NOMO-1 treated with dmso at 0.1 percent for 144 hours (cell line): ENCODE measurements around the gene GLRX.
"Not testable (repeated sequence)": the region's sequence is repeated elsewhere in the genome, so short reads cannot be mapped to it uniquely, and the experiment has no call there.

Experiments used
- DNase-seq: peaks from one replicate; lab custom pipeline; 2025; ENCODE audit not compliant: unreplicated experiment; lab: John Stamatoyannopoulos, UW

Gene GLRX

GRCh38 chr5:95853490-95853889 is 31.0 kb upstream of the GLRX start:
- no peak for DNase-seq

GRCh38 chr5:95852567-95852966 is 30.0 kb upstream of the GLRX start:
- no peak for DNase-seq

- not testable (repeated sequence) for DNase-seq
Measured at GRCh38 chr5:95851141-95851540, 28.6 kb upstream of the GLRX start.

GRCh38 chr5:95850391-95850894 is 27.9 kb upstream of the GLRX start:
- DNase-seq, result no peak

- no peak for DNase-seq
Measured at GRCh38 chr5:95848701-95849100, 26.2 kb upstream of the GLRX start.

- no peak for DNase-seq
Measured at GRCh38 chr5:95847261-95847592, 24.7 kb upstream of the GLRX start.

GRCh38 chr5:95846554-95847260 is 24.2 kb upstream of the GLRX start:
- no peak for DNase-seq

- DNase-seq, result no peak
Measured at GRCh38 chr5:95845391-95845790, 22.9 kb upstream of the GLRX start.

GRCh38 chr5:95843733-95844223 is 21.3 kb upstream of the GLRX start:
- no peak for DNase-seq

GRCh38 chr5:95842854-95843544 is 20.5 kb upstream of the GLRX start:
- DNase-seq, result peak; percentile 92

DNA sequence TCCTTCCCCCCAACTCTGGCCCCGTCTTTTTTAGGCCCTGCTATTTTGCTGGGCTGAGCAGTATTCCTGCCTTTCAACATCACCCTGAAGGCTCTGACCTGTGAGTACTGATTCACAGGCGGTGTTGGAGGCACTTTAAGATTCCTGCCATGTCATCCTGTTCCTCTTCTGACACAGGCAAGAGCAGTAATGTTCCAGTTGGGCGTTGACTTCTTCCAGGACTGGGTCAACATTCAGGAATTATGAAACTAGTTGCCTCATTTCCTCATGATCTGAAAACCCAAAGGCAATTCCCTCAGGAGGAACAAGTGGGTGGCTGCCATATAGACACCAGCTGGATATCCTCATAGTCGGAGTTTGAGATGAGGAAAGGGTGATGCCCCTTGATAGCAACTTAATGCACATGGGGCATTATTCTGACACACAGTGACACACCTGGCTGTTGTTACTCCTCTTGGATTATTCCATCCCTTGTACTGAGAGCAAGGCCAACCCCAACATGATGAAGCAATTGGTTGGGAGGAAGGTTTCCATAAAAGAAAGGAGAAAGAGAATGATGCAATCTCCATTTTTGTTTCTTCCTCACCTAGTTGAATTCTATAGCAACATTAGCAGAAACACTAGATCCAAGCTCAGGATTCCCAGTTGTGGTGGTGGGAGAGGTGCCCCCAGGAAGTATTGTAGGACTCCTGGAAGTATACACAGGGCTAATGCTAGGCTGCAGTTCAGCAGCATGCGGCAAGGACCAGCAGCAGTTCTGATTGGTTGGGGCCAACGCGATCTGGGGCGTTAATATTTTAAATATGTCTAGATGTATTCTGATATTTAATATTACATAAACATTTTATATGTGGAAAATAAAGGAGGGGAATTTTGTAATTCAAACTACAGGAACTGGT is 19.6 kb upstream of the GLRX start:
- DNase-seq, result no peak

DNA sequence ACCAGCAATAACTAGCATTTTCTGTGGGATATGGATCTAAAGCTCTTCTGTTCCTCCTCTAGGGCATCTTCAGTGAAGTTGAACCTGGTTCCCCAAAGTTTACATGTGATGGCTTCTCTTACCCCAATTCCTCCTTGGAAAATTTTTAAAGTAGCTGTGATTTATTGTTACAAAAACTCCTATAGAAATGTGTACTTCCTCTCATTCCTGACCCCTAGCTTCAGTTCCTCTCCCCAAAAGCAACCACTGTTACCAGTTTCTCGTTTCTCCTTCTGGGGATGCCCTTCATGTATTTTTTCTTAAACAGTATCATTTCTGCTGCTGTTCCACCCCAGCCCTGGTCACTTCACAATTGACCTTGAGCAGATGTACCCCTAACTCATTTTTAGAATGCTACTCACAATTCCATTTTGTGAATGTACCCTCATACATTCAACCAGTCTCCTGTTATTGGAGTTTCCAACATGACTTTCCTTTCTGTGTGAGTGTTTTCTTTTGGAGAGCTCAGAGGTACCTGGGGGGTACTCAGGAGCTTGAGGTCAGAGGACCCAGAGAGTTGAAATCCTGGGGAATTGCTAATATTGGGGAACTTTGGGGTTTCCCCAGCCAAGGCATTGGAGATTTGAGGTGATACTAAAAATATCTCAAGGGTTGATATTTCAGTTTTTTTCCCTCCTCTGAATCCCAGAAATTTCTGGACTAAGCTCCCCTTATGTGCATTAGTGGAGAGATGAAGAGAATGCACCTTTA is 18.6 kb upstream of the GLRX start:
- DNase-seq, result no peak

- no peak for DNase-seq
Measured at GRCh38 chr5:95839658-95840057, 17.1 kb upstream of the GLRX start.

DNA sequence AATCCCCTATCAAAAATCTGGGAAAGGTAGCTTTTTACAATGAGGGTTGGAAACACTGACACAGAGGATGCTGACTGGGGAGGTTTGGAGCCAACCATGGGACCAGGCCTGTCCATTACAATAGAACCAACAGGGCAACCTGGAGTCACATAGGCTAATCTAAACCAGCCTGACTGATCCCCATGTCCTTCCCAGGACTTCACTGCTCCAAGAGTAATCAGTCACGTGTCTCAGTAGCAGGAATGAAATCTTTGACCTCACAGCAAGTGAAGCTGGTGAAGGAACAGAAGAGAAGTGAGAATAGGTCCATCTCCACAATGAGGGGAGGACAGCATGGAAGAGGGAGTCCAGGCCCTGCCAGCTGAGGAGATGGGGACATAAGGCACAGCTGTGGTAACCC is 16.0 kb upstream of the GLRX start:
- DNase-seq, result no peak

- DNase-seq, result no peak
Measured at GRCh38 chr5:95838001-95838520, 15.5 kb upstream of the GLRX start.

DNA sequence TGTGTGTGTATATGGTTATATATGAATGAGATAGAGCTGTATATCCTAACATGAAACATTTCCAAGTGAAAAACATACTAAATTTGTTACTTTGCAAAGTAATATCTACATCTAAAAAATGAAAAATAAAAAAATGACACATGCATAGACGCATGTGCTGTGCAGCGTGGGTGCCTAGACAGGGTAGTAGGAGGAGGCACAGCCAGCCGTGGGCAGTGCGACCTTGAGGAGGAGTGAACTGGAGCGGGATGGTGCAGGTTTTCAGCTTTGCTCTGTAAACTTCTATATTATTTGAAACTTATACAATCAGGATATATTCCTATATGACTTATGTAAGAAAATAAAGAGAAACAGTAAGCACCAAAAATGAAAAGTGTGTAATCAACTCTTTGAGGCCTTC is 15.0 kb upstream of the GLRX start:
- DNase-seq, result no peak

GRCh38 chr5:95836971-95837370 is 14.4 kb upstream of the GLRX start:
- DNase-seq, result not testable (repeated sequence)

DNA sequence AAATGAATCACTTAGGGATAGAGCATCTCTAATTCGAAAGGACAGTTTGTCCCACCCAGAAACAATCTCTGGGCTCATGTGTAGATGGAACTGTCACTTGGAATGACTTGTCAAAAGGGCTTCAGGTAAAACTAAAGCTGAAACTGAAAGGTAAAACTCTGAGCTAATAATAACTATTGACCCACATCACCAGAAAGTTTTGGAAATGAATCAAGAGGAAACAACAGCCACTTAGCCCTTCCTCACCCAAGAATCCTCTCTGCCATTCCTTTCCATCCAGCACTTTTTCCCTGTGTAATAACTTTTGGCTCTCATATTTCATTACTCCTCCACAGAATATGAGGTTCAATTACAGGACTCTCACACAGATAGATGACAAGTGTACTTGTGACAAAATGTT is 14.0 kb upstream of the GLRX start:
- DNase-seq, result no peak

DNA sequence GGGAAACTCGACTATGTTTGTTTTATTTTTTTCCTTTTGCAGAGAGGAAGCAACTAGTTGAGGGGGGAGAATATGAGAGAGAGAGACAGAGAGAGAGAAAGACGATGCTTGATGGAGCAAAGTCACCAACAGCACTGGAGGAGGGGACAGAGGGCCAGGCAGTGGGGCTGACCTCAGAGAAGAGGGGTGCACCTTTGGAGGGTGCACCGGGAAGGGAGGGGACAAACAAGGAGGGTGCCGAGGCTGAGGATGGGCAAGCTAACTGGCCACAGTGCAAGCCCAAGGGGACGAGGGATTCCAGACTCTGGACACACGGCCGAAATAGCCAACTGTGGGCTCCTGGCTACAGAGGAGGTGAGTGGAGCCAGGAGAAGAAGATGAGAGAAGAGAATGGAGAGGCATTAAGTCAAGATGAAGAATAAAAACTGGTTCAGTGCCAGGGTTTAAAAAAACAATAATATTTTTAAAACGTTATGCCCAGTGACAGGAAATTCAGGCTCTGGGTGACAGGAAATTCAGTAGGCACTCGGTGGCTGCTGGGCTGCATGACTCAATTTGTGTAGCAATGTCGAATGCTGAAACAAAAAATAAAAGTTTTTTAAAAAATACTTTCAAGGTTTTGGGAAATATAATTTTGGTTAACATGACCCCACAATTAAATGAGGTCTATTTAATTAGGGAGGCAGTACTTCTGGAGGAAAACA is 13.3 kb upstream of the GLRX start:
- DNase-seq, result no peak

- DNase-seq, result no peak
Measured at GRCh38 chr5:95832664-95833063, 10.1 kb upstream of the GLRX start.
